Measurements from ENCODE around the gene UPF2.
A peak's percentile ranks its signal among the peaks of the same experiment; 100 is the strongest.

The UPF2 gene

DNA sequence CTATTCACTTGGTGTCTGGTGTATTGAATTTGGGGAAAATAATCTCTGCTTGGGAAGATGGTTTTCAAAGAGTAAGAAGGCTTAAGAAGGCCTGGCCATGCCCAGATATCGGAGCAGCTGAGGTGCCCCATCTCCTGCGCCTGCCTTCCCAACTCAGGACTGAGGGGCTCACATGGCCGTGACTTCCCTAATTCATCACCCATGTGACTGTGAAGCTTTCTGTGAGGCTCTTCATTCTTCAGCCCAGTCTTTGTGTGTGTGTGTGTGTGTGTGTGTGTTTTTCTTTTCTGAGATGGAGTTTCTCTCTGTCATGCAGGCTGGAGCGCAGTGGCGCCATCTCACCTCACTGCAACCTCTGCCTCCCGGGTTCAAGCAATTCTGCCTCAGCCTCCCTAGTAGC lies 166.3 kb downstream of the UPF2 start:
- H3K4me3 ChIP-seq (ENCODE audit: low read depth, low read length), result no peak overlapping the region
- DNase-seq (ENCODE audit: low read depth), result no peak
- TF ChIP-seq, protein P1, sequence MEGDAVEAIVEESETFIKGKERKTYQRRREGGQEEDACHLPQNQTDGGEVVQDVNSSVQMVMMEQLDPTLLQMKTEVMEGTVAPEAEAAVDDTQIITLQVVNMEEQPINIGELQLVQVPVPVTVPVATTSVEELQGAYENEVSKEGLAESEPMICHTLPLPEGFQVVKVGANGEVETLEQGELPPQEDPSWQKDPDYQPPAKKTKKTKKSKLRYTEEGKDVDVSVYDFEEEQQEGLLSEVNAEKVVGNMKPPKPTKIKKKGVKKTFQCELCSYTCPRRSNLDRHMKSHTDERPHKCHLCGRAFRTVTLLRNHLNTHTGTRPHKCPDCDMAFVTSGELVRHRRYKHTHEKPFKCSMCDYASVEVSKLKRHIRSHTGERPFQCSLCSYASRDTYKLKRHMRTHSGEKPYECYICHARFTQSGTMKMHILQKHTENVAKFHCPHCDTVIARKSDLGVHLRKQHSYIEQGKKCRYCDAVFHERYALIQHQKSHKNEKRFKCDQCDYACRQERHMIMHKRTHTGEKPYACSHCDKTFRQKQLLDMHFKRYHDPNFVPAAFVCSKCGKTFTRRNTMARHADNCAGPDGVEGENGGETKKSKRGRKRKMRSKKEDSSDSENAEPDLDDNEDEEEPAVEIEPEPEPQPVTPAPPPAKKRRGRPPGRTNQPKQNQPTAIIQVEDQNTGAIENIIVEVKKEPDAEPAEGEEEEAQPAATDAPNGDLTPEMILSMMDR (IDR thresholded peaks at IDR 0.05; ENCODE audit: insufficient read depth, low read depth, low read length, missing control alignments), result no peak

DNA sequence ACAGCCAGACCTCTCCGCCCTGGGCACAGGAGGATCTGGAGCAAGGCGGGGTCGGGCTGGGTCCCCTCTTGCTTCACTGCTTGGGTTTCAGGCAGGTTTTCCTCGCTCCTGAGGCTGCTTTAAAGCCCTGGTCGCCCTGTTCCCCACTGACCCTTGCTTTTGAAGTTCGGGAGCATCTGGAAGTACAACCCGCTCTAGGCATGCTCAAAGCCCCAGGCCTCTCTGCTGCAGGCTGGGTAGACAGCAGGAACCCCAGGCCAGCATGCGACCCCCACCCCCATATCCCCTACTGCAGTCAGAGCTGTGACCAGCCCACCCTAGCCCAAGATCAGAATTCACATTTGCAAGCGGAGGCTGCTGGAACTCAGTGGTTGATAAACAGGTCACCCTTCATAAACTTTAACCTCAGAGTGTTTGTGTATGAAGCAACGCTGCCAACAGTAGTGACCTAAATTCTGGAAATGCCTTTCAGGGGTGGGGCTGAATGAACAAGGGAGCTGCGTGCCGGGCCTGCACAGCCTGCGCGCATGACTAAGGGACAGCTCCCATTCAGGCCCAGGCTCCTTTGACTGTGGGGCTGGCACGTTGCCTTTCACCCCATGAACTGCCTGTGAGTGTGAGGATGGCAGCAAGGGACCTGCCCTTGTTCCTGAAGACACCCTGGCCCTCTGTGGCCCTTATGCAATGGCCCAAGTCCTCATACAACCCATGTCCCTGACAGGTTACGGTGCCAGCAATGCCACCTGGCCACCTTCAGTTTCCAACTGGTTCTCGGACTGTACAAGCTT lies 166.9 kb downstream of the UPF2 start:
- TF ChIP-seq, protein P1 (IDR thresholded peaks at IDR 0.05; ENCODE audit: insufficient read depth, low read depth, low read length, missing control alignments), result no peak
- H3K4me3 ChIP-seq (ENCODE audit: low read depth, low read length), result no peak overlapping the region
- DNase-seq (ENCODE audit: low read depth), result no peak

DNA sequence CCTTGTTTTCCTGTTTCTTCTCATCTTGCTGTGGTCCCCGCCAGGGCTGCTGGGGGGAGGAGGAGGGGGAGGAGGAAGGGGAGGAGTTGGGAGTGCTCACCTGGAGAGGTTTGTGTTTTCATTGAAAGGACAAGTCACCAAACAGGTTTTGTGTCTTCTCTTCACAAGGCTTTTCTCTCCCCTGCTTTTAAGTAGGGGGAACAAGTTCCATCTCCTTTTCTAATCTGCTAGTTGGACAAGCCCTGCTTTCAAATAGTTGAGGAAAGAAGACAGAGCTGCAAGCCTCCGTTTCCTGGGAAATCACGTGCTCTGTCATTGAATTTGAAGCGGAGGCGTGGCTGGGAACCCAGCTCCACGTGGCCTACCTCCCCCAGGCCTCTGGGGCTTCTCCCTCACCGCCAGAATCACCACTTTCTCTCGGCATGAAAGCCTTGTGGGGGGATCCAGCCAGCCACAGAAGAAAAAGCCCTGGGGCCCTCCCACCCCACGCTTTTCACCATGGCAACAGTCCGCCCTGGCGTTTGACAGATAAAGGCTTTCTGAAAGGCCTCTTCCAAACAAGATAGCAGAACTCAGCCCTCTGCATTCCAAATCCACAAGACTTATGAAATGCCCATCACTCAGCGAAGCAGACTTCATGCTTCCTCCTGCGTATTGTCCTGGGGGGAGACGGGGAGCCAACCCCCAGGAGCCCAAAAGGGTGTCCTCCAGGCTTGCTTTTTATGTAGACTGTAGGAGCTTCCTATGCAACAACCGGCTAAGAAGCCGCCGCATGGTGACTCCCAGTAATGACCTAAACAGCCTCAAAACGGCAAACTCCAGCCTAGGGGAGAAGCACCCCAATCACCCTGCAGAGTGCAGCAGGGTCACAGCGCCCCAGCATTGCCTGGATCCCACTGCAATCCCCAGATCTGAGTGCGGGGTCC lies 167.8 kb downstream of the UPF2 start:
- DNase-seq (ENCODE audit: low read depth), result peak; percentile 31
- no peak overlapping the region for H3K4me3 ChIP-seq (ENCODE audit: low read depth, low read length)
- TF ChIP-seq, protein P1 (IDR thresholded peaks at IDR 0.05; ENCODE audit: insufficient read depth, low read depth, low read length, missing control alignments), result no peak

DNA sequence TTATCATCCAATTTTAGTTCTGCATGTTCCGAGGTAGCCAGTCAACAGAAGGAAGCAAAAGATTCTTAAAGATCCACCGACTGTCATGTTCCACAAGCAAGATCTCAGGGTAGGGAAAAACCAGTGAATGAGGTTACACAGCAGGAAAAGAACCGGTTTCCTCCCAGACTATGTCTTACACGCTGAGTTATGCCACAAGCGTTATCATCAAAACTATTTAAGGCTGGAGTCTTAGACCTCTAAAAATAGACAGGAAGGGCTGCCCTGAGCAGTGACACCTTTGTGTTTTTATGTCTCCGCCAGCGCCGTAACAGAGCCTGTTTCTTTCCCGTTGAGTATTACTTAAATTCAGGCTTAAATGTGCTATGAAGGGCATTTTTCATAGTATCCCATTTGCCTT lies 171.1 kb downstream of the UPF2 start:
- no peak for DNase-seq (ENCODE audit: low read depth)
- no peak overlapping the region for H3K4me3 ChIP-seq (ENCODE audit: low read depth, low read length)
- TF ChIP-seq, protein P1 (IDR thresholded peaks at IDR 0.05; ENCODE audit: insufficient read depth, low read depth, low read length, missing control alignments), result no peak

DNA sequence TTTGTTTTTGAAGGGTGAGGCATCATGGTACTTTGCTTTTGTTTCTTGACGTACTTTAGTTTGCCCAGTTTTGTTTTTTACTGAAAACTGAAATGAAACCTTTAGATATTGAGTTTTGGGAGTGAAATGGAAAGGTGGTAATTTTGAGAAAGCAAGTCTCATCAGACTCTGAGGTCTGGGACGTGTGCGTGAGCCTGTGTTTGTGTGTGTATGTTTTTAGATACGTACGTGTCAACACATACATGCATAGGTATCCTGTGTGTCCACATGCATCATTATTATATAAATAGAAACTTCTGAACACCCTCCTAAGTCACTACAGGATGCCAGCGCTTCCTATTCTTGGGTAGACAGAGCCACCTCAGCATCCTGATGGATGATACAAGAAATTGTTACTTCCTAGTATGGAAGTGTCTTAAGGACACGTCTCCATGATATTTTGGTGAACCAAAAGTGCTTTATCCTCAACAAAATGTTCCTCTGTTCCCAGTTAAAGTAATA lies 171.7 kb downstream of the UPF2 start:
- TF ChIP-seq, protein P1 (IDR thresholded peaks at IDR 0.05; ENCODE audit: insufficient read depth, low read depth, low read length, missing control alignments), result no peak
- no peak overlapping the region for H3K4me3 ChIP-seq (ENCODE audit: low read depth, low read length)
- no peak for DNase-seq (ENCODE audit: low read depth)

DNA sequence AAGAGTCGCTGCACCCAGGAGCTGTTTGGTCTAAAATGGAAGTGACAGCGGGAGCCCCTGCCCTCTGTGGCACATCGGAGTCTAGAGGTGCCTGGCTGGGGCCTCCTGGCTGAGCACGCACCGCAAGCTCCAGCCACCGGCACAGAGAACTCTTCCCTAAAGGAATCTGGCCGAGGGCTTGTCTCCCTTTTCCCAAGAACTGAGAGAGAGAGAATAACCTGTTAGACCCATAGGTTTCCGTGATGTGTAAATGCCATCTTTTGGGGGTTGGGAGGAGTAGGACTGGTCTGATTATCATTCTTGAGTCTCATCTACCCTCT lies 172.2 kb downstream of the UPF2 start:
- no peak overlapping the region for H3K4me3 ChIP-seq (ENCODE audit: low read depth, low read length)
- no peak for DNase-seq (ENCODE audit: low read depth)
- TF ChIP-seq, protein P1 (IDR thresholded peaks at IDR 0.05; ENCODE audit: insufficient read depth, low read depth, low read length, missing control alignments), result no peak

Data from GM12865 (cell line).